ENCODE results near the gene SLC24A1. TPM values are rescaled to one million over a fixed set of nuclear protein-coding genes. Genes with fewer than 3 reads are reported as not detected.

The SLC24A1 gene
- total RNA-seq, 1 donor from 2014 or later, result 10.3 TPM

DNA sequence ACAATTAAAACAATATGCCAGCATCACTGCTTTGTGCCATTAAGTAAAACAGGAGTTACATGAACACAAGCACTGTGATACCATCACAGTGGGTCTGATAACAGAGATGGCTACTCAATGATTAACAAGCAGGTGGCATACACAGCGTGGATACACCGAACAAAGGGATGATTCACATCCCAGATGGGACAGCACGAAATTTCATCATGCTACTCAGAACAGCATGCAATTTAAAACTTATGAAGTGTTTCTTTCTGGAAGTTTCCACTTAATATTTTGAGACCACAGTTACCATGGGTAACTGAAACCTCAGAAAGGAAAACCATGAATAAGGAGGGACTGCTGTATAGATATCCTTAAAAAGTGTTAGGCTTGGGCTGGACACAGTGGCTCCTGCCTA is 44.5 kb downstream of the SLC24A1 start:
- Histone ChIP-seq H3K4me2 (ENCODE audit: low read length) (no peak overlapping the region), H3K79me2 (ENCODE audit: insufficient read depth, low read length) (no peaks in the 10 kb centered on the region), H3K4me1 (ENCODE audit: insufficient read depth, low read length) (no peaks in the 10 kb centered on the region), H3K36me3 (ENCODE audit: insufficient read depth, low read length) (peaks cover 9% of the 10 kb centered on the region), H4K20me1 (ENCODE audit: insufficient read depth, low read length) (no peaks in the 10 kb centered on the region), H3K9ac (ENCODE audit: low read length) (no peak overlapping the region), H2AFZ (ENCODE audit: low read depth, low read length) (no peak overlapping the region), H3K27ac (ENCODE audit: low read depth, low read length) (no peak overlapping the region), H3K9me3 (ENCODE audit: insufficient read depth, low read depth, low read length) (no peaks in the 10 kb centered on the region), H3K27me3 (ENCODE audit: insufficient read depth, low read length) (no peaks in the 10 kb centered on the region), H3K4me3 (ENCODE audit: insufficient read depth, low read depth, low read length) (no peak overlapping the region)
- no peaks in the 10 kb centered on the region for H3K27me3 Mint-ChIP-seq (ENCODE audit: low read depth, unreplicated experiment)
- TF ChIP-seq, protein P1, sequence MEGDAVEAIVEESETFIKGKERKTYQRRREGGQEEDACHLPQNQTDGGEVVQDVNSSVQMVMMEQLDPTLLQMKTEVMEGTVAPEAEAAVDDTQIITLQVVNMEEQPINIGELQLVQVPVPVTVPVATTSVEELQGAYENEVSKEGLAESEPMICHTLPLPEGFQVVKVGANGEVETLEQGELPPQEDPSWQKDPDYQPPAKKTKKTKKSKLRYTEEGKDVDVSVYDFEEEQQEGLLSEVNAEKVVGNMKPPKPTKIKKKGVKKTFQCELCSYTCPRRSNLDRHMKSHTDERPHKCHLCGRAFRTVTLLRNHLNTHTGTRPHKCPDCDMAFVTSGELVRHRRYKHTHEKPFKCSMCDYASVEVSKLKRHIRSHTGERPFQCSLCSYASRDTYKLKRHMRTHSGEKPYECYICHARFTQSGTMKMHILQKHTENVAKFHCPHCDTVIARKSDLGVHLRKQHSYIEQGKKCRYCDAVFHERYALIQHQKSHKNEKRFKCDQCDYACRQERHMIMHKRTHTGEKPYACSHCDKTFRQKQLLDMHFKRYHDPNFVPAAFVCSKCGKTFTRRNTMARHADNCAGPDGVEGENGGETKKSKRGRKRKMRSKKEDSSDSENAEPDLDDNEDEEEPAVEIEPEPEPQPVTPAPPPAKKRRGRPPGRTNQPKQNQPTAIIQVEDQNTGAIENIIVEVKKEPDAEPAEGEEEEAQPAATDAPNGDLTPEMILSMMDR (IDR thresholded peaks at IDR 0.05; ENCODE audit: insufficient read depth, low read depth, low read length), result no peak
- no peak for TF ChIP-seq EZH2 (IDR thresholded peaks at IDR 0.05; ENCODE audit: insufficient read depth, low read length)
- no peak overlapping the region for H3K4me3 Mint-ChIP-seq (ENCODE audit: unreplicated experiment)
- DNase-seq (ENCODE audit: low read depth), result peak; percentile 57
- peak overlapping the region; percentile 90 for H3K27ac Mint-ChIP-seq (ENCODE audit: unreplicated experiment)
- H3K4me1 Mint-ChIP-seq (ENCODE audit: low read depth, unreplicated experiment), result no peaks in the 10 kb centered on the region
- H3K36me3 Mint-ChIP-seq (ENCODE audit: low read depth, unreplicated experiment), result no peaks in the 10 kb centered on the region
- FAIRE-seq, result peak; percentile 65
- H3K9me3 Mint-ChIP-seq (ENCODE audit: unreplicated experiment), result no peaks in the 10 kb centered on the region

DNA sequence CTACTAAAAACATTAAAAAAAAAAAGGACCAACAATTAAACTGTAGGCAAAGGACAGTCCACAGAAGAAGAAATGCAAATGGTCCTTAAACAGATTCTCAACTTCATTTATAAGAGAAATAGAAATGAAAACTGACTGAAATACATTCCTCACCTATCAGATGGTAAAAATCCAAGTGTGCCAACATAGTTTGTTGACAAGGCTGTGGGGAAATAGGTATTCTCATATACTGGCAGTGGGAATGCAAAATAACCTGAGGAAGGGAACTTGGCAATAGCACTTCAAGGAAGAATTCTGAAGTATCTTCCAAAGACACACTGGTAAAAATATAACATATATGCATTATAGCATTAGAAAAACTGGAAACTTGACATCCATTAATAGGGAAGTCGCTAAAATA is 53.8 kb downstream of the SLC24A1 start:
- H3K27ac ChIP-seq (ENCODE audit: low read depth, low read length), result no peak overlapping the region
- H3K9me3 ChIP-seq (ENCODE audit: insufficient read depth, low read depth, low read length), result no peaks in the 10 kb centered on the region
- H3K27me3 ChIP-seq (ENCODE audit: insufficient read depth, low read length), result no peaks in the 10 kb centered on the region
- no peak for TF ChIP-seq EZH2 (IDR thresholded peaks at IDR 0.05; ENCODE audit: insufficient read depth, low read length)
- TF ChIP-seq, protein P1 (IDR thresholded peaks at IDR 0.05; ENCODE audit: insufficient read depth, low read depth, low read length), result no peak
- peaks cover 2% of the 10 kb centered on the region for H3K36me3 Mint-ChIP-seq (ENCODE audit: low read depth, unreplicated experiment)
- no peak overlapping the region for H3K9ac ChIP-seq (ENCODE audit: low read length)
- no peak overlapping the region for H3K4me2 ChIP-seq (ENCODE audit: low read length)
- H3K27ac Mint-ChIP-seq (ENCODE audit: unreplicated experiment), result no peak overlapping the region
- no peaks in the 10 kb centered on the region for H4K20me1 ChIP-seq (ENCODE audit: insufficient read depth, low read length)
- no peak overlapping the region for H3K4me3 Mint-ChIP-seq (ENCODE audit: unreplicated experiment)
- no peaks in the 10 kb centered on the region for H3K79me2 ChIP-seq (ENCODE audit: insufficient read depth, low read length)
- no peak for FAIRE-seq
- H3K9me3 Mint-ChIP-seq (ENCODE audit: unreplicated experiment), result no peaks in the 10 kb centered on the region
- no peaks in the 10 kb centered on the region for H3K27me3 Mint-ChIP-seq (ENCODE audit: low read depth, unreplicated experiment)
- no peak overlapping the region for H3K4me3 ChIP-seq (ENCODE audit: insufficient read depth, low read depth, low read length)
- no peak overlapping the region for H2AFZ ChIP-seq (ENCODE audit: low read depth, low read length)
- no peak for DNase-seq (ENCODE audit: low read depth)
- peaks cover 3% of the 10 kb centered on the region for H3K36me3 ChIP-seq (ENCODE audit: insufficient read depth, low read length)
- H3K4me1 Mint-ChIP-seq (ENCODE audit: low read depth, unreplicated experiment), result no peaks in the 10 kb centered on the region
- H3K4me1 ChIP-seq (ENCODE audit: insufficient read depth, low read length), result no peaks in the 10 kb centered on the region

DNA sequence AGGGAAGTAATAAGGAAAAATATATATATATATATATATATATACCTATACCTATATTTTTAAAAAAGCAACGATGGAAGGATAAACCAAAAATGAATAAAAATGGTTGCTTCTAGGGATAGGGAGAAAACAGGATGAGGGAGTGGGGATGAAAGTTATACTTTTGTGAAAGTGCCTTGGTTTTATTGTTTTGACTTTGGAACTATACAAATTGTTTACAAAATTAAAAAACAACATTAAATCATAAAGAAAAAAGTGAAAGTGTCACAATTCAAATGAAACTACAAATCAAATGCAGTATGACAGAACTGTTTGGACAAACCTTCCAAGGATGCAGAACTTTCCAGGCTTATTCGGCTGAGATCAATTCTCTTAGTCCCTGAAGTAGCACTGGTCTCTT is 54.4 kb downstream of the SLC24A1 start:
- no peak overlapping the region for H3K4me3 ChIP-seq (ENCODE audit: insufficient read depth, low read depth, low read length)
- no peaks in the 10 kb centered on the region for H3K27me3 Mint-ChIP-seq (ENCODE audit: low read depth, unreplicated experiment)
- H3K4me1 ChIP-seq (ENCODE audit: insufficient read depth, low read length), result no peaks in the 10 kb centered on the region
- no peak overlapping the region for H3K4me2 ChIP-seq (ENCODE audit: low read length)
- no peak overlapping the region for H3K9ac ChIP-seq (ENCODE audit: low read length)
- no peaks in the 10 kb centered on the region for H3K9me3 ChIP-seq (ENCODE audit: insufficient read depth, low read depth, low read length)
- H3K4me3 Mint-ChIP-seq (ENCODE audit: unreplicated experiment), result no peak overlapping the region
- no peaks in the 10 kb centered on the region for H3K79me2 ChIP-seq (ENCODE audit: insufficient read depth, low read length)
- no peaks in the 10 kb centered on the region for H3K27me3 ChIP-seq (ENCODE audit: insufficient read depth, low read length)
- H3K27ac Mint-ChIP-seq (ENCODE audit: unreplicated experiment), result no peak overlapping the region
- H3K9me3 Mint-ChIP-seq (ENCODE audit: unreplicated experiment), result no peaks in the 10 kb centered on the region
- H3K36me3 Mint-ChIP-seq (ENCODE audit: low read depth, unreplicated experiment), result peaks cover 2% of the 10 kb centered on the region
- H3K36me3 ChIP-seq (ENCODE audit: insufficient read depth, low read length), result peaks cover 3% of the 10 kb centered on the region
- no peak overlapping the region for H2AFZ ChIP-seq (ENCODE audit: low read depth, low read length)
- no peaks in the 10 kb centered on the region for H4K20me1 ChIP-seq (ENCODE audit: insufficient read depth, low read length)
- TF ChIP-seq, protein P1 (IDR thresholded peaks at IDR 0.05; ENCODE audit: insufficient read depth, low read depth, low read length), result no peak
- TF ChIP-seq EZH2 (IDR thresholded peaks at IDR 0.05; ENCODE audit: insufficient read depth, low read length), result no peak
- peak; percentile 37 for FAIRE-seq
- no peak for DNase-seq (ENCODE audit: low read depth)
- H3K27ac ChIP-seq (ENCODE audit: low read depth, low read length), result no peak overlapping the region
- H3K4me1 Mint-ChIP-seq (ENCODE audit: low read depth, unreplicated experiment), result no peaks in the 10 kb centered on the region

All from astrocyte (in vitro differentiated cells and primary cell).